Measurements from ENCODE around the gene MICB. TPM values are rescaled to one million over a fixed set of nuclear protein-coding genes. Genes with fewer than 3 reads are reported as not detected.

Gene MICB
- total and polyA plus RNA-seq, 7 donors, result 0.71 to 7.7 (median 1.5) TPM

GRCh38 chr6:31478186-31478950, 19.6 kb upstream of the MICB start:
- intact Hi-C loops (cut with DNase I), result no loop called here
- TF ChIP-seq EP300 (IDR thresholded peaks at IDR 0.05) (no peak), POLR2AphosphoS5 (IDR thresholded peaks at IDR 0.05) (no peak), POLR2A (IDR thresholded peaks at IDR 0.05) (no peak), CTCF (IDR thresholded peaks at IDR 0.05) (no peak)

GRCh38 chr6:31479151-31479932, 18.6 kb upstream of the MICB start:
- intact Hi-C loops (cut with DNase I), result no loop called here
- Histone ChIP-seq H3K27ac (no peak overlapping the region), H3K4me3 (no peak overlapping the region), H3K36me3 (no peaks in the 10 kb centered on the region), H3K9me3 (no peaks in the 10 kb centered on the region), H3K27me3 (peaks cover 0 to 9% (median 0%) of the 10 kb centered on the region in 3 donors), H3K4me1 (no peaks in the 10 kb centered on the region)
- DNase-seq, result peak; percentile 40
- no peak for TF ChIP-seq POLR2AphosphoS5 (IDR thresholded peaks at IDR 0.05)
- no peak for TF ChIP-seq CTCF (IDR thresholded peaks at IDR 0.05)
- TF ChIP-seq EP300 (IDR thresholded peaks at IDR 0.05), result no peak
- TF ChIP-seq POLR2A (IDR thresholded peaks at IDR 0.05), result no peak
- WGBS, 2 donors, result 89 to 92% methylated on average over 5 of the region's 5 CpGs

More at GRCh38 chr6:31478186-31478950, 19.6 kb upstream of the MICB start:
- Histone ChIP-seq H3K27me3 (peaks cover 0 to 9% (median 0%) of the 10 kb centered on the region in 3 donors), H3K27ac (no peak overlapping the region), H3K4me1 (no peaks in the 10 kb centered on the region), H3K9me3 (no peaks in the 10 kb centered on the region), H3K36me3 (no peaks in the 10 kb centered on the region), H3K4me3 (no peak overlapping the region)
- no peak for DNase-seq
- 74 to 75% methylated on average over 3 of the region's 3 CpGs for WGBS, 2 donors

GRCh38 chr6:31479933-31480535, 17.9 kb upstream of the MICB start:
- WGBS, 2 donors, result 33 to 69% methylated on average over 3 of the region's 3 CpGs
- H3K9me3 ChIP-seq, result no peaks in the 10 kb centered on the region
- peaks cover 0 to 9% (median 0%) of the 10 kb centered on the region in 3 donors for H3K27me3 ChIP-seq
- no peaks in the 10 kb centered on the region for H3K4me1 ChIP-seq
- no peak overlapping the region for H3K4me3 ChIP-seq
- H3K36me3 ChIP-seq, result no peaks in the 10 kb centered on the region
- peak; percentile 49 for DNase-seq
- H3K27ac ChIP-seq, result no peak overlapping the region
- intact Hi-C loops (cut with DNase I), result no loop called here
- TF ChIP-seq POLR2AphosphoS5 (IDR thresholded peaks at IDR 0.05) (no peak), CTCF (IDR thresholded peaks at IDR 0.05) (no peak), POLR2A (IDR thresholded peaks at IDR 0.05) (no peak), EP300 (IDR thresholded peaks at IDR 0.05) (no peak)

- intact Hi-C loops (cut with DNase I), result no loop called here
- no peak for DNase-seq
These were observed 17.4 kb upstream of the MICB start for GRCh38 chr6:31480574-31480973.

More at GRCh38 chr6:31480574-31480973, 17.4 kb upstream of the MICB start:
- TF ChIP-seq CTCF (IDR thresholded peaks at IDR 0.05), result no peak
- TF ChIP-seq EP300 (IDR thresholded peaks at IDR 0.05), result no peak
- TF ChIP-seq POLR2A (IDR thresholded peaks at IDR 0.05), result no peak
- no peak for TF ChIP-seq POLR2AphosphoS5 (IDR thresholded peaks at IDR 0.05)
- 88 to 92% methylated on average over 11 of the region's 11 CpGs for WGBS, 2 donors
- no peak overlapping the region for H3K4me3 ChIP-seq
- no peak overlapping the region for H3K27ac ChIP-seq
- H3K27me3 ChIP-seq, result peaks cover 0 to 9% (median 0%) of the 10 kb centered on the region in 3 donors
- no peaks in the 10 kb centered on the region for H3K9me3 ChIP-seq
- no peaks in the 10 kb centered on the region for H3K36me3 ChIP-seq
- H3K4me1 ChIP-seq, result no peaks in the 10 kb centered on the region

All from sigmoid colon (tissue), 7 donors.